ENCODE data around the gene GRIA4. TPM values are rescaled to one million over a fixed set of nuclear protein-coding genes. Genes with fewer than 3 reads are reported as not detected.
A peak's percentile ranks its signal among the peaks of the same experiment; 100 is the strongest.

Gene GRIA4
- polyA plus RNA-seq, 1 donor from 2014 or later, result 6.3 TPM

GRCh38 chr11:105868762-105869285, 259.0 kb downstream of the GRIA4 start:
- Histone ChIP-seq H3K36me3 (ENCODE audit: insufficient read depth, low read length) (no peaks in the 10 kb centered on the region), H3K9me3 (ENCODE audit: low read length) (no peaks in the 10 kb centered on the region), H3K27me3 (ENCODE audit: insufficient read depth, low read depth, low read length) (no peaks in the 10 kb centered on the region), H3F3A (ENCODE audit: insufficient read depth, low read length, poor library complexity, severe bottlenecking) (no peaks in the 10 kb centered on the region), H3K79me2 (replicated peaks; ENCODE audit: insufficient read depth, low read length) (no peaks in the 10 kb centered on the region), H3K4me3 (ENCODE audit: low read length) (no peak overlapping the region), H3K9me2 (ENCODE audit: insufficient read depth, low read length) (no peaks in the 10 kb centered on the region), H4K20me1 (ENCODE audit: insufficient read depth) (no peaks in the 10 kb centered on the region), H3K27ac (ENCODE audit: low read length) (no peak overlapping the region), H2AFZ (ENCODE audit: low read depth, low read length) (no peak overlapping the region), H3K4me2 (ENCODE audit: low read length) (no peak overlapping the region), H3K9ac (ENCODE audit: low read length) (no peak overlapping the region)
- TF ChIP-seq EZH2 (IDR thresholded peaks at IDR 0.05; ENCODE audit: borderline replicate concordance, insufficient read depth, low read length, poor library complexity, severe bottlenecking) (no peak), TAF1 (IDR thresholded peaks at IDR 0.05; ENCODE audit: low read depth) (no peak), MXI1 (conservative IDR thresholded peaks at IDR 0.05; ENCODE audit: poor library complexity, severe bottlenecking) (no peak), POLR2AphosphoS5 (IDR thresholded peaks at IDR 0.05) (no peak), CTCF (IDR thresholded peaks at IDR 0.05; ENCODE audit: poor library complexity, severe bottlenecking) (no peak), REST (IDR thresholded peaks at IDR 0.05; ENCODE audit: borderline replicate concordance) (no peak), EP300 (conservative IDR thresholded peaks at IDR 0.05; ENCODE audit: poor library complexity, severe bottlenecking) (no peak), RAD21 (conservative IDR thresholded peaks at IDR 0.05) (no peak), SMC3 (conservative IDR thresholded peaks at IDR 0.05; ENCODE audit: poor library complexity) (no peak)

- H2AFZ ChIP-seq (ENCODE audit: low read depth, low read length), result no peak overlapping the region
- TF ChIP-seq POLR2AphosphoS5 (IDR thresholded peaks at IDR 0.05), result peak; percentile 48
- TF ChIP-seq CTCF (IDR thresholded peaks at IDR 0.05; ENCODE audit: poor library complexity, severe bottlenecking), result no peak
- TF ChIP-seq EP300 (conservative IDR thresholded peaks at IDR 0.05; ENCODE audit: poor library complexity, severe bottlenecking), result peak; percentile 37
- no peak overlapping the region for H3K27ac ChIP-seq (ENCODE audit: low read length)
These were observed 260.7 kb downstream of the GRIA4 start for GRCh38 chr11:105870516-105871113.

More at GRCh38 chr11:105870516-105871113, 260.7 kb downstream of the GRIA4 start:
- Histone ChIP-seq H3K4me2 (ENCODE audit: low read length) (peak overlapping the region; percentile 14), H3K9ac (ENCODE audit: low read length) (no peak overlapping the region), H3F3A (ENCODE audit: insufficient read depth, low read length, poor library complexity, severe bottlenecking) (no peaks in the 10 kb centered on the region), H3K79me2 (replicated peaks; ENCODE audit: insufficient read depth, low read length) (no peaks in the 10 kb centered on the region), H3K9me3 (ENCODE audit: low read length) (no peaks in the 10 kb centered on the region), H4K20me1 (ENCODE audit: insufficient read depth) (no peaks in the 10 kb centered on the region), H3K27me3 (ENCODE audit: insufficient read depth, low read depth, low read length) (no peaks in the 10 kb centered on the region), H3K36me3 (ENCODE audit: insufficient read depth, low read length) (no peaks in the 10 kb centered on the region), H3K4me3 (ENCODE audit: low read length) (no peak overlapping the region), H3K9me2 (ENCODE audit: insufficient read depth, low read length) (no peaks in the 10 kb centered on the region)

Data from neural cell (in vitro differentiated cells).